HG03280 (cell line): ENCODE results near the gene ST3GAL4.

Experiments
- ATAC-seq: cut with Tn5 transposase; IDR thresholded peaks from one replicate; pipeline ENCODE4 v1.9.1; 2021; ENCODE audit warnings: mild to moderate bottlenecking, moderate library complexity; ENCODE audit not compliant: unreplicated experiment

Gene ST3GAL4

DNA sequence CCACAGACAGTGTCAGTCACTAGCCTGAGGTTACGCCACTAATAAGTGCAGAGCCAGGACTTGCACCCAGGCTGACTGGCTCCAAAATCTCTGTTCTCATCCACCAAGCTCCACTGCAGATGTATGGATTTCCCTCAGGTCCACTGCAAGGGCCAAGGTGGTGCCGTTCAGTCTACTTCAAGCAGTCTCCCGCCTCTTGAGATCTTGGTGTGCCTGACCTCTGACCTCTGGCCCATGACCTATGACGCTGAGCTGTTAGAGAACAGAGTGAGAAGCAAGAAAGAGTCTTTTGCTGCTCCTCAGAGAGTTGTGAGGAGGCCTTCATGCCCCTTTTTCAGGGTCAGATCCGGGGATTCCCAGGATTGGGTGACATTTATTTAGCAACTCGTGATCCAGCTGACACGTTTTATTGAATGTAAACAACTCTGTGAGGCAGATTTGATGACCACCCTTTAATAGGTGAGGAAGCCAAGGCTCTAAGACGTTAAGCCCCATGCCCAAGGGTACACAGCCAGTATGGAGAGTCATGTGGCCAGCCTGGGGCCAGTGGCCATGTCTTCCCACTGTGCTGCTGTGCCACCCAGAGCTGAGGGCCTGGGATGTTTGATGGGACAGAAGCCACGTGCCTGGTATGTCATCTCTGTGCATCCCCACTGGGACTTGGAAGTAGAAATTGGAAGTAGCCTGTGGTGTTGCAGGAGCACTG, 26.4 kb upstream of the ST3GAL4 start:
- no peak for ATAC-seq

DNA sequence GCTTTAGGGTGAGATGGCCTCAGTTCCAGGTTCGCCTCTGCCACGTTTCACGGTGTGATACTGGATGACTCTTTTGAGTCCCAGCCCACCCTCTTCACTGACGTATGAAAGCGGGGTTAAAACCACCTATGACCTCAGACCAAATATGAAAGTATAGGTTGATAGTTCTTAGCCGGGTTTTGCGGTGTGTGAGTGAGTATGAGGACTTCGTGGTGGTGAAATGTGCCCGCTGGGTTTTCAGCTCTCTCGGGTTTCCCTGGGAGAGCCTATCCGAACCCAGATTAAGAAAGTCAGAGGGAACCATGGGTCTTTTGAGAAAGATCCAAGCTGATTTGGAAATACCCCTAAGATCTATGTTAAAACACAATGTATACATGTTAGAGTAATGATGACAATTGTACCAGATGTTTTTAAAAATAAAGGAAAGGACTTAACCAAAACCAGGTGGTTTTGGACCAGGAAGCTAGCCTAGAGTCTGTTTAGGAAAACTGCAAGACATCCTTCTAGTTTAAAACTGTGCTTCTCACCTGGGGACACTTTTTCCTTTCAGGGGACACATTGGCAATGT, 25.8 kb upstream of the ST3GAL4 start:
- no peak for ATAC-seq

DNA sequence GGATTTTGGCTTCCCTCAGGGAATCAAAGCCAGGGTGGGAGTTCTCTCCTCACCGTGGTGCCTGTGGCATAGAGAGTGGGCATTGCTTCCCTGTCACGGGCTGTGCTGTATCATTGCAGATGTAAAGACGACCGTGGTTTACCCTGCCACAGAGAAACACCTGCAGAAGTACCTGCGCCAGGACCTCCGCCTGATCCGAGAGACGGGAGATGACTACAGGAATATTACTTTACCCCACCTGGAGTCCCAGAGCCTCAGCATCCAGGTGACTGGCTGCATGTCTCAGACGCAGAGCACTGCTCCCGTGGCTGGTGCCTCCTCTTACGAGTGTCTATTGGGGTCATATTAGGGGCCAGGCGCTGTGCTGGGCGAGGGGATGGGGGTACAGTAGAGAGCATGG, 24.2 kb upstream of the ST3GAL4 start:
- ATAC-seq = no peak

DNA sequence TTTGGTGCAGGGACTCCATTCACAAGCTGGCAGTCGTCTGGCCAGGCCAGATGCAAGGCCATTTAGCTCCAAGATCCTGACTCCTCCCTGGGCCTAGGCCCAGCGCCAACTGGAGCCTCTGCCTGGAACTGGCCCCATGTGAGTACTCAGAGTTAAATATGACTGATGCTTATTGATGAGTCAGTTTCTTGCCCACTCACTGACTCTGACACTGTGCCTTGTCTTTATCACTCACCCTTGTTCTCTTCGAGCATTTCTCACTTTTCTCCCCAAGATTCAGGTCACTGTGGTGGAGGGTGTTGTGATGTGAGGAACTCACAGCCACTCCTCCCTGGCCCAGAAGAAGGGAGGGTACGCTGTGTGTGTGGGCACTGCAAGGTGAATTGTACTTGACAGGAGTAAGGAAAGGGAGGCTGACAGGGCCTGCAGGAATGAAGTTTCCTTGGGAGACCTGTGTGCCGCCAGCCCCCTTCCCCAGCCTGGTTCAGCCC, 23.2 kb upstream of the ST3GAL4 start:
- ATAC-seq = no peak

DNA sequence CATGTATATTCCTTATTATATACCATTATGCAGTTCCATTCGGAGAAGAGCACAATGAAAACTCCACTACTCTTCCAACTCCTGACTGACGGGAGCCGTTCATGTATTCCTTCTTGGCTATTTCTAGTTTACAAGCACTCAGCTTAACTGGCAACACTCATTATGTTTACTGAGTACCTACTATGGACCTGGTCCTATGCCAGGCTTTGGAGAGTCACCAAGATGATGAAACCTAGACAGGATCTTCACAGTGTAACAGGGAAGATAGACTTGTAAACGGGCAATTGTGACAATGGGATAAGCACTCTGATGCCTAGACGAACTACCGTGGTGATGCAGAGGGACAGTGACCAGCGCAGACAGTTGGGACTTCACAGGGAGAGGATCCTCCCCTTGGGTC, 22.3 kb upstream of the ST3GAL4 start:
- ATAC-seq = no peak

DNA sequence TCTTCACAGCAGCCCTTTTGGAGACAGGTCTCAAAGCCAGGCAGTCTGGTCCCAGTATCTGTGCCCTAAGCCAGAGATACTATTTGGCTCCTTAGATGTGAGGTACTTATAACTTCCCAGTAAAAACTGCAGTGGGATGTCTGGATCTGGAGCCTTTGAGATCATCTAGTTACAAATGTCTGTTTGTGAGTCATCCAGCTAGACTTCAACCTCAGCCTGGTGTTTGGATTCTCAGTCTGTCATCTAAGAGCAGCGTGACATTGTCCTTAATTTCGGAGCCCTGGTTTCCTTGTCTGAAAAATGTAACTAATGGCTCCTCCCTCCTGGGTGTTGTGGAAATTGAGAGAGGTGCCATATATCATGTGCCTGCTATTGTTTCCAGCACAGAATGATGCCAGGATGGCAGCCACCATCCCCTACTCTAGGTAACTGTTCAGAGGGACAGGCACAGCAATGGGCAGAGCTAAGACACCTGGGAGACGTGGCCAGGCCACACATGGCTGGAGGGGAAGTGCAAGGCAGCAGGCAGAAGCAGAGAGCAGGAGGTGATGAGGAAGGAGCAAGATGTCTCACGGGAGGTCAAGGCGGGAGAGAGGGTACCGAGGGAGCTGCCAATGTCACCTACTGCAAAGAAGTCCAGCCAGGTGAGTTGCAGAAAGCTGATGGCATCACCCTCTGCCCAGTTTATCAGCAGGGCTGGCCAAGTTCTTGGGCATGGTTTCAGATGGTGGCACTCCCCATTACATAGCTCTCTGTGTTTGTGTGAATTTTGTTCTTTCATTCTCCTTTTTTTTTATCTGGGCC, 20.6 kb upstream of the ST3GAL4 start:
- ATAC-seq = no peak

DNA sequence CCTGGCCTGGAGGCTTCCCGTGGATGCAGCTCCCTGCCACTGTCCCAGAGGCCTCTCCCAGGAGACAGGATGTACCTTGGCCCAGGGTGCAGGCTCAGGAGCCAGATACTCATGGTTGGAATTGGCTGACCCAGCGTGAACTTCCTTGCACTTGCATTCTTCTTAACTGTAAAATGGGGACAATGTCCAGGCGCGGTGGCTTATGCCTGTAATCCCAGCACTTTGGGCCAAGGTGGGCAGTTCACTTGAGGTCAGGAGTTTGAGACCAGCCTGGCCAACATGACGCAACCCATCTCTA, 20.1 kb upstream of the ST3GAL4 start:
- ATAC-seq = no peak

DNA sequence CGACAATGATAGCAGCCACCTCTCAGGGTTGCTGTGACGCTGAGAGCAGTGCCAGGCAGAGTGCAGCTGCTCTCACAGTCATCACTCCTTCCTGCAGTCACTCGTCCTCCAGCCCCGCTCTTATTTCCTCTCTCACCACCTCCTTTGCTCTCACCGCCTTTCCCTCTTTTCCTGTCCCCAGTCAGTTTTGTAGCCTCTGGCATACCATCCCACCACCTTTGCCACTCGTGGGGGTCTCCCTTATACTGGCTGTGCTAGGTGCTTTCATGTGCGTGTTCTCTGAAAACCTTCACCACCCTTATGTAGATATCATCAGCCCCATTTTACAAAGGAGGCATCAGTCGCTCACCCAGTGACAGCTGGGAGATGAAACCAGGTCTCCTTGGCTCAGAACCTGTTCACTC, 19.3 kb upstream of the ST3GAL4 start:
- no peak for ATAC-seq

DNA sequence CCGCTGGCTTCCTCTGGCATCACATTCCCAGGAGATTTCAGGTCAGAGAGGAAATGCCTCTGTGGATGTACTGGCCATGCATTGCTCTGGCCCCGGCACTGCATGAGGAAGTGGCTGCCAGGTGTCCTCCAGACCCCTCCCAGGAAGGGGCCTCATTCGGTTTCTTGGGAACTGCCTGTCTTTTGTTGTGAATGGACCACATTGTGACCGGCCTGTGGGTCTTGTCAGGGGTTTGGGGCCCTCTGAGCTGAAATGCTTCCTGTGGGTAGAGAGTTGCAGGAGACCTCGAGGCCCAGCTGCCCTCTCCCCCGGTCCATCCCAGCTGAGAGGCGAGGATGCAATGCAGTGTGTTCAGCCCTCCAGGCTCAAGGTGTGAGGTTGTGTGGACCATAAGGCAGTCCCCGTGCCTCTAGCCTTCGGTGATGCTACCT, 18.8 kb upstream of the ST3GAL4 start:
- no peak for ATAC-seq

DNA sequence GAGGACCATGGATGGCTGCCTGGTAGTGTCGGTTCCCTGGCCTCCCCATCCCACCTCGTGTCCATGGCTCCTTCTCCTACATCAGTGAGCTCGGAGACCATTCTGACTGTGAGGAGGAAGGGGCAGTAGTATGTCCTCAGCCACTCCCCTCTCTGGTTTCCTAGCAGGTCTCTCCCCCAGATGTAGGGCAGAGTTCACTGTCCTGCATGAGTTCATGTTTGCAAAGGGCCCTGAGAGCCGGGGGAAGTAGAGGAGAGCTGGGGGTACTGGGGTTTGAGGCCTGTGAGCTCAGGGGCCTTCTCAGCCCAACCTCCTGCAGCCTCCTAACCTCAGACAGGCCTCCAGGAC, 18.4 kb upstream of the ST3GAL4 start:
- no peak for ATAC-seq

DNA sequence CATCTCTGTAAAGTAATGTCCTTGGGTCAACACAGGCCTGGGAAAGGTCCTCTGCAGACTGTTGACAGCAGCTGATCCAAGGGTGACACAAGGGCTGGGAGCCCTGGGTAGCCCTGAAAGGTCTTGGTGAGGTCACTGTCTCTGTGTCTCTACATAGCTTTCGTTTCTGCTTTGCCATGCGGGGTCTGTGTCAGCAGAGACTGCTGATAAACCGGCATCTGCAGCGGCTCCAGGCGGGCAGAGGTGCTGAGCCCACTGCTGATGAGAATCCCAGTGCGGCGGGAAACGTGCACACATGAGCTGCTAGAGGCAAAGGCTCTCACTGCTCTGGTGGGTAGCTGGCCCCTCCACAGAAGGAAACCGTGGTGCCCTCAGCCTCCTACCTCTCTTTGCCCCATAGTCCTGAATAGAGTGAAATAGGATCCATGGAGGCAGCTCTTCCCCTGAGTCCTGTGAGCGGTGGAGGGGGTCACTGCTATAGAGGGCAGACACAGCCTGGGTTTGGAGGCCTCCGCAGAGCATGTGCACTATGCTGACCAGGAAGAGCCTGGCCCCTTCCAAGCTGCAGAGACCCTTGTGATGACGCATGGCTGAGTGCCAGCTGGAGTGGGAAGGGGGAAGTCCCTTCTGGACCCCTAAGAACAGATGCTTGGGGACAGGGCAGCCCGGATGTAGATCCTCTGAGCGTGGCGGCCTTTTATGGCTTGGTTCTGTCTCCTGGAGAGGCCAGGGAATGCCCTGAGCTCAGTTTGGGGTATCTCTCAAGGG, 17.8 kb upstream of the ST3GAL4 start:
- no peak for ATAC-seq

DNA sequence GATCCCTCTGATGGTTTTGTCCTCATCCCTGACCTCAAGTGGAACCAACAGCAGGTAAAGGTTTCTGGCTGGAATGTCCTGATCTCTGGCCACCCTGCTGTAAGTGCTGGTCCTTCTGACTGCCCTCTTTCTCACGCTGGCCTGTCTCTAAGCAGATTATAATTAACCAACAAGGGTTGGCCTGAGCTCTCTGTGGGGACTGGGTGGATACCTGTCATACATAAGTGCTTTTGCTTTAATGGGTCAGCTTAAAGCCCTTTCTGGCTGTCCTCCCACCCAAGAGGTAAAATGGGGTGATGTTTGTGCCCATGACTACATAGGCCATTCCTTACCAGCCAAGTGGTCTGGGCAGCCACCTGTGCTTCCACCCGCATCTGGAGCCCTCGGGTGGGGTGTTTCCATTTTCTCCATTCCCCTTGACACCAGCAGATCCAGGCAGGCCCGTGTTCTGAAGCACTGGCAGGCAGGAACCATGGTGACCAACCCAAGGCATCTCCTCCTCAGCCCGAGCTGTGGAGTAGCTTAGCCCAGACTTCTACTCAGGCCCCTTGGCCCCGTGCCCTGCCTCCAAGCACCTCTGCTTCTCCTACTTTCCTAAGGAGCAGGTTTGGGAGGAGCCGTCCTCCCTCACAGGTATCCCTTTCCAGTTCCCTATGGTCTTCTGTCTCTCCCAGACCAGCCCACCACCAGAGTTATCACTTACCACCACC, 17.0 kb upstream of the ST3GAL4 start:
- ATAC-seq = no peak

DNA sequence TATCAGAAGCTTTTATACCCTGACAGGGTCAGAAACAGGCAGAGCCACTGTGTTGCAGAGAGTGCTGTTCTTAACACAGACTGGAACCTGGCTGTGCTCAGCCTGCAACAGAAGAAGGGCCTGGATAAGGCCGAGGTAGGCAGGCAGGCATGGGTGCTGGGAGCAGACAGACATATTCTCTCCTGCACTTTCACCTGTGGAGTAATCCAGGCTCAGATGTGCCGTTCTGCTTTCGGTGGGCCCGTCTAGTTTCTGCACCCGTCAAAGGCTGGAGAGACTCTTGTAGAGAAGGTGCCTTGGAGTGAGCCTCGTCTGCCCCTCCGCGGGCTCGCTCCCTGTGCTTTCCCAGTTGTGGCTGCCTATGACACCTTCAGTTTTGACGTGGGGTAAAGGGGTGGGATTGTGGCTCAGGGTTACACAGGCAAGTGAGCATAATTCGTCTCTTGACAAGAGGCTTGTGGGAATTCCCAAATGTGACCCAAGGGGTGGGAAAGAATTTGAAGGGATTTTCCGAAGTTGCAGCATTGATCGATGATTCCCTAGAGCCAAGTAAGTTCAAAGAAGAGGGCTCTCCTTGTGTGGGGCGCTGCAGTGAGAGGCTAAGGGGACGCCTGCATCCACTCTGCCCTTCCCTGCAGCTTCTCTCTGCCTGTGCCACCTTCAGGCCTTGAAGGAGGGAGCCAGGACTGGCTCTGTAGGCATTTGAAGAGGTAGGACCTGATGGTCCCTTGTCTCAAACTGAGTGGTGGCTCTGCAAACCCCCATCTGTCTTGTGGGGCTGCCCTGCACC, 16.2 kb upstream of the ST3GAL4 start:
- no peak for ATAC-seq

DNA sequence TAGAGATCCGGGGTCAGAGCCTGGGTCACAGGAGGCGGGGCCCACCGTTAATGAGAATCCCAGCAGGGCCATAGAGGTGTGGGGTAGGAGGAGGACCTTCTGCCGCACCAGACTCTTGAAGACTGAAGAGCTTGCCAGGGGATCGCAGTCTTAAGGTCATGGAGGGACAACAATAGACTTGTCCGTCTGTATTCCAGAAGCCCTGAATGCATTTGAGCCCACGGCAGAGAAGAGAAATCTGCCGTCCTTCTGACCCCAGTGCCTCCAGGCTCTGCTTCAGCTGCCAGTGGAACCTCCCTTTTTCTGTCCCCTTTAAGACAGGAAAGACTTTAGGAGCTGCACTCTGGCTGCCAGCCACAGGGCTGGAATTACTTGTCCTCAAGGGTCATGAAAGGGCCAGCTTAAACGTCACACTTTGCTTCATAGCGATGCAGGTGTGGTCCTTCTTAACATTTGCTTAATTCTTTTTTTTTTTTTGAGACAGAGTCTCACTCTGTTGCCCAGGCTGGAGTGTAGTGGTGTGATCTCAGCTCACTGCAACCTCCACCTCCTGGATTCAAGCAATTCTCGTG, 15.5 kb upstream of the ST3GAL4 start:
- ATAC-seq = no peak

DNA sequence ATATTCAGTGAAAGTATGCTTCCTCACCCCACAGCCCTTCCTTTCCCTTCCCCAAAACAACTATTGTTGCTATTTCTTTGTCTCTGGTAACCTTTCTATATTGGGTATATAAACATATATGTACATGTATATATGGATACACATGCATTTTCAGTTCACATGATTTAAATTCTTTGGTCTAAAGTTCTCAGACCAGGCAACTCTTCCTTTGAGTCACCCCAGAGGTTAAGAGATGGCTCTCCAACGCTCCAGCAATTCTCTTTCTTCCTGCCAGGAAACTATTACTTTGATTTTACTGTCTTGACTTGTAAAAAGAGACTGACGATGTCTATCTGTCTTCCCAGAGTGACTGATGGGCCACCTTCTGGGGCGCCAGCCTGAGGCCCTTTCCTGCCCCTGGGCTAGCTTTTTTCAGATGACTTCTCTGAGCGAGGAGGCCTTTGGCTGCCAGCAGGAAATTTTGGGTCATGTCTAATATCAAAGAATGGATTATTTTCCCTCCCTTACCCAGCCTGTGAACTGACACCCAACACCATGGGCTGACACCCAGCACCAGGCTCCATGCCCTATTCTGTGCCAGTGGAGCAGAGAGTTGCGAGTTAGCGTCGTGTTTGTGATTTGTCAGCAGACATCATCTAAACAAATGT, 14.4 kb upstream of the ST3GAL4 start:
- no peak for ATAC-seq

DNA sequence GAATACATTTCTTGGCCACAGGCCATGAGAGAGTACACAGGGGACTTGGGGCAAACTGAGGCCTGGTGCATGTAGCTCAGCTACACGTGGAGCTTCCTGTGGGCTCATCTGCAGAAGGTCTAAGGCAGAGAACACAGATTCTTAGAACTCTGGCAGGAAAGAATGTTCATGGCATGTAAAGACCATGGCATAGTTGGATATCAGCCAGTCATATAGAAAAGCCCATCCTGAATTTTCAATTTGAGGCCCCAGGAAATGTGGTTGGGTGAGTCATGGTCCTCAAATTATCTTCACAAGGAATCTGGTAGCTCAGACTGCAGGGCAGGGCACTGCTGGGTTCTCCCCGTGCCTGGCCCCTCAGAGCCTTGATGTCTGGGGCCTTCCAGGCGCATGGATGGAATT, 13.7 kb upstream of the ST3GAL4 start:
- no peak for ATAC-seq

DNA sequence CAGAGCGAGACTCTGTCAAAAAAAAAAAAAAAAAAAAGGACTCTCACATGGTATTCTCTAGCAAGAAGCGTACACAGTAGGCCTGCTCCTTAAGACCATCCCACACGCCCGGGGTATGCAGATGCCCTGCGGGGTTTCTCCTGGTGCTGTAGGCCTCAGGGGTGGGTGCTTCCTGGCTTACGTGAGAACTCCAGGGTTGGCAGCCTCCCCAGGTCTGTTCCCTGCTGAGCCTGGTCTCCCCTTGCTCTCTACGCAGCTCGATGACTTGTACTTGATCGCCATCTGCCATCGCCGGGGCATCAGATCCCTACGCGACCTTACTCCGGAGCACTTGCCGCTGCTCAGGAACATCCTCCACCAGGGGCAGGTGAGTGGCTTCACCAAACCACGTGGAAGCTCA, 12.4 kb upstream of the ST3GAL4 start:
- no peak for ATAC-seq

DNA sequence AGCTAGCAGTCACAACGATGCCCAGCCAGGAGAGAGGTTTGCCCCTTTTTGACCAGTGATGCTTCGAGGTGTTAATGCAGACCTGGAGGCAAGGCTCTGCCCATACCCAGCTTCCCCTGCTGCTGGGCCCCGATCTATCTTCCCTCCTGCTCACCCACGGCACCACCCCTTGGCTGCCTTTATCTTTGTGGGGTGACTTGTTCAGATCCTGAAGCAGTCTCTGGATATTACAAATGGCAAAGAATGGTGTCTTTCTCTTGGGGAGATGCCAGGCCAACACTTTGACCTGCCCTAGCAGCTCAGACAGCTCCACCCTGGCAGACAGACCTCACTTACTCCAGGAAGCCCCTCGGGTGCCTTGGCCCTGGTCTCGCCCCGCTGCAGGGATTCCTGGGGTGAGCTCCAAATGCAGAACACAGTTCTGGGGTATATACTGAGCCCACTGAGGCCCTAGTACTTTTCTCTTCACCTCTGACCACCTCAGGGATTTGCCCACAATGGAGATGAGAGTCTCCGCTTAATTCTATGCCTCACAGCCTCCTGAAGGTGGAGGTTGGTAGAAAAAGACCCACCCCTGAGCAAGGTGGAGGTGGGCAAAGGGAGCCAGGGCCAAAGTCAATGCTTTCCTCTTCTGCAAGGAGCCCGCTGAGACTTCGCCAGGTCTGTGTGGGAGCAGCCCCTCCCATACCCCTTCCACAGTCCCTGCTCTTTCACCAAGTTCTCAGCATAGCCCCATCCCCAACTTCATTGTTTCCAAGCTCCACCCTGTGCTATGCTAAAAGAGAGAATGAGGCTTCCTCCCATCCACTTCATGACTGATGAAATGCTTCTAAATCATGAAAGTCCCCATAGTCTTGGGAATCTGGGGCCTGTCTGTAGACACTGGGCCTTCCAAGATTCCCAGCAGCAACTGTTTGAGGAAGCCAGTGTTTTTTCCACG, 11.1 kb upstream of the ST3GAL4 start:
- ATAC-seq = no peak
